Activated T-helper 1 cell treated with anti-CD3 and anti-CD28 coated beads, Interleukin-12 subunit alpha, Interleukin-12 subunit beta, Interleukin-2, Interleukin-4 antibody, amounts not matched to agents 30 ng/mL and 10 ng/mL and 1 ng/mL, durations not matched to agents 14 hours and 24 hours and 36 hours (primary cell): ENCODE results near the gene SMURF2. TPM values are rescaled to one million over a fixed set of nuclear protein-coding genes. Genes with fewer than 3 reads are reported as not detected.
A peak's percentile ranks its signal among the peaks of the same experiment; 100 is the strongest.
"Not testable (repeated sequence)": the region's sequence is repeated elsewhere in the genome, so short reads cannot be mapped to it uniquely, and the experiment has no call there.

Experiments
- DNase-seq: peaks from one replicate; pipeline ENCODE4 v3.0.0; 2021; ENCODE audit warnings: low spot score
- H3K27ac Mint-ChIP-seq: one replicate; pipeline ENCODE4 v1.8.0; 2021; ENCODE audit warnings: mild to moderate bottlenecking, mixed read lengths
- H3K27me3 Mint-ChIP-seq: one replicate; pipeline ENCODE4 v1.8.0; 2022; ENCODE audit warnings: mild to moderate bottlenecking, moderate library complexity, mixed read lengths; ENCODE audit not compliant: insufficient read depth
- H3K36me3 Mint-ChIP-seq: one replicate; pipeline ENCODE4 v1.8.0; 2021; ENCODE audit warnings: low read depth, mixed read lengths
- H3K4me1 Mint-ChIP-seq: one replicate; pipeline ENCODE4 v1.8.0; 2021; ENCODE audit warnings: low read depth, mixed read lengths
- H3K4me3 Mint-ChIP-seq: one replicate; pipeline ENCODE4 v1.8.0; 2021; ENCODE audit warnings: mild to moderate bottlenecking, moderate library complexity, mixed read lengths
- H3K9me3 Mint-ChIP-seq: one replicate; pipeline ENCODE4 v1.8.0; 2021; ENCODE audit warnings: mixed read lengths
- intact Hi-C: fragments of 100-400 bp; cut with micrococcal nuclease; formaldehyde crosslinking; loops from one replicate; pipeline ENCODE4 v1.15.1; 2024
- total RNA-seq: library from RNA; stranded (reverse); gene quantifications from 2 replicates; pipeline ENCODE4 v1.2.3, GENCODE V29; 2022

SMURF2 gene
- total RNA-seq, 1 donor from 2014 or later, result 11.1 TPM

- no peak overlapping the region for H3K4me3 Mint-ChIP-seq
- no peaks in the 10 kb centered on the region for H3K9me3 Mint-ChIP-seq
- H3K36me3 Mint-ChIP-seq, result no peaks in the 10 kb centered on the region
- H3K27ac Mint-ChIP-seq, result no peak overlapping the region
- no peak for DNase-seq
- intact Hi-C loops, result no loop called here
- H3K4me1 Mint-ChIP-seq, result no peaks in the 10 kb centered on the region
- peaks cover 2% of the 10 kb centered on the region for H3K27me3 Mint-ChIP-seq
These were observed 23.6 kb upstream of the SMURF2 start for GRCh38 chr17:64685705-64686104.

GRCh38 chr17:64683796-64684195 is 21.7 kb upstream of the SMURF2 start:
- Mint-ChIP-seq H3K4me1 (no peaks in the 10 kb centered on the region), H3K36me3 (no peaks in the 10 kb centered on the region), H3K9me3 (no peaks in the 10 kb centered on the region)

GRCh38 chr17:64682261-64683181 is 20.4 kb upstream of the SMURF2 start:
- H3K4me1 Mint-ChIP-seq, result no peaks in the 10 kb centered on the region
- intact Hi-C loops, result no loop called here
- no peak overlapping the region for H3K4me3 Mint-ChIP-seq
- no peak for DNase-seq
- no peaks in the 10 kb centered on the region for H3K36me3 Mint-ChIP-seq
- H3K9me3 Mint-ChIP-seq, result no peaks in the 10 kb centered on the region
- H3K27me3 Mint-ChIP-seq, result peaks cover 2% of the 10 kb centered on the region
- no peak overlapping the region for H3K27ac Mint-ChIP-seq

More at GRCh38 chr17:64683796-64684195, 21.7 kb upstream of the SMURF2 start:
- no peak overlapping the region for H3K27ac Mint-ChIP-seq
- intact Hi-C loops, result no loop called here
- no peak overlapping the region for H3K4me3 Mint-ChIP-seq
- peaks cover 2% of the 10 kb centered on the region for H3K27me3 Mint-ChIP-seq
- no peak for DNase-seq

GRCh38 chr17:64679710-64680216 is 17.7 kb upstream of the SMURF2 start:
- no peaks in the 10 kb centered on the region for H3K36me3 Mint-ChIP-seq
- no peaks in the 10 kb centered on the region for H3K9me3 Mint-ChIP-seq
- no peak overlapping the region for H3K4me3 Mint-ChIP-seq
- H3K27ac Mint-ChIP-seq, result no peak overlapping the region
- intact Hi-C loops, result no loop called here
- DNase-seq, result no peak
- no peaks in the 10 kb centered on the region for H3K4me1 Mint-ChIP-seq
- H3K27me3 Mint-ChIP-seq, result no peaks in the 10 kb centered on the region

- Mint-ChIP-seq H3K36me3 (no peaks in the 10 kb centered on the region), H3K4me3 (no peak overlapping the region), H3K9me3 (no peaks in the 10 kb centered on the region), H3K27me3 (no peaks in the 10 kb centered on the region), H3K4me1 (no peaks in the 10 kb centered on the region), H3K27ac (no peak overlapping the region)
- intact Hi-C loops, result no loop called here
- DNase-seq, result no peak
These were observed 14.7 kb upstream of the SMURF2 start for GRCh38 chr17:64676763-64677162.

- H3K4me3 Mint-ChIP-seq, H3K4me1 Mint-ChIP-seq, H3K9me3 Mint-ChIP-seq, DNase-seq, H3K27me3 Mint-ChIP-seq, intact Hi-C loops, H3K36me3 Mint-ChIP-seq, H3K27ac Mint-ChIP-seq: not testable (repeated sequence)
These were observed 8.9 kb upstream of the SMURF2 start for GRCh38 chr17:64670843-64671590.

- H3K27me3 Mint-ChIP-seq, H3K4me3 Mint-ChIP-seq, H3K9me3 Mint-ChIP-seq, H3K27ac Mint-ChIP-seq, intact Hi-C loops, H3K36me3 Mint-ChIP-seq, DNase-seq, H3K4me1 Mint-ChIP-seq: not testable (repeated sequence)
These were observed 6.0 kb upstream of the SMURF2 start for GRCh38 chr17:64667807-64668721.

- H3K4me3 Mint-ChIP-seq, H3K36me3 Mint-ChIP-seq, DNase-seq, H3K27ac Mint-ChIP-seq, H3K27me3 Mint-ChIP-seq, H3K9me3 Mint-ChIP-seq: not testable (repeated sequence)
- H3K4me1 Mint-ChIP-seq, result peaks cover 26% of the 10 kb centered on the region
- intact Hi-C loops, result loop anchor here (5.0 kb wide), 1 partner anchor 48 kb away; no protein-coding TSS in a partner anchor
These were observed 2.3 kb upstream of the SMURF2 start for GRCh38 chr17:64664299-64664981.

GRCh38 chr17:64663836-64664235 is 1.7 kb upstream of the SMURF2 start:
- not testable (repeated sequence) for H3K4me3 Mint-ChIP-seq, DNase-seq, H3K36me3 Mint-ChIP-seq, H3K9me3 Mint-ChIP-seq, H3K27me3 Mint-ChIP-seq, H3K27ac Mint-ChIP-seq
- H3K4me1 Mint-ChIP-seq, result peaks cover 26% of the 10 kb centered on the region
- intact Hi-C loops, result loop anchor here (5.0 kb wide), 1 partner anchor 48 kb away; no protein-coding TSS in a partner anchor

GRCh38 chr17:64662774-64663367 is 764 bp upstream of the SMURF2 start:
- intact Hi-C loops, result loop anchor here (1.0 to 5.0 kb wide), 3 partner anchors 49 to 400 kb away; partner anchors contain the start of genes CEP95, DDX5 and TEX2
- peak overlapping the region; percentile 91 for H3K4me3 Mint-ChIP-seq
- no peak overlapping the region for H3K27ac Mint-ChIP-seq

GRCh38 chr17:64661726-64661975 is 456 bp downstream of the SMURF2 start:
- no peak for DNase-seq
- H3K4me3 Mint-ChIP-seq, result peak overlapping the region; percentile 95
- H3K9me3 Mint-ChIP-seq, result peaks cover 3% of the 10 kb centered on the region
- peak overlapping the region; percentile 94 for H3K27ac Mint-ChIP-seq
- intact Hi-C loops, result loop anchor here (1.0 to 5.0 kb wide), 2 partner anchors 51 to 164 kb away; partner anchors contain the start of gene POLG2
- H3K27me3 Mint-ChIP-seq, result peaks cover 4% of the 10 kb centered on the region
- peaks cover 6% of the 10 kb centered on the region for H3K36me3 Mint-ChIP-seq
- peaks cover 33% of the 10 kb centered on the region for H3K4me1 Mint-ChIP-seq

More at GRCh38 chr17:64662774-64663367, 764 bp upstream of the SMURF2 start:
- Mint-ChIP-seq H3K4me1 (peaks cover 26% of the 10 kb centered on the region), H3K27me3 (peaks cover 4% of the 10 kb centered on the region), H3K36me3 (peaks cover 2% of the 10 kb centered on the region), H3K9me3 (no peaks in the 10 kb centered on the region)
- no peak for DNase-seq
